HG03159 (cell line): ENCODE data around the gene CENPV.
"Not testable (repeated sequence)": the region's sequence is repeated elsewhere in the genome, so short reads cannot be mapped to it uniquely, and the experiment has no call there.

Source experiments
- ATAC-seq: cut with Tn5 transposase; IDR thresholded peaks from one replicate; pipeline ENCODE4 v1.9.1; 2021; ENCODE audit warnings: mild to moderate bottlenecking, moderate library complexity; ENCODE audit not compliant: unreplicated experiment

The CENPV gene

GRCh38 chr17:16314859-16315258 lies 38.4 kb downstream of the CENPV start:
- no peak for ATAC-seq

DNA sequence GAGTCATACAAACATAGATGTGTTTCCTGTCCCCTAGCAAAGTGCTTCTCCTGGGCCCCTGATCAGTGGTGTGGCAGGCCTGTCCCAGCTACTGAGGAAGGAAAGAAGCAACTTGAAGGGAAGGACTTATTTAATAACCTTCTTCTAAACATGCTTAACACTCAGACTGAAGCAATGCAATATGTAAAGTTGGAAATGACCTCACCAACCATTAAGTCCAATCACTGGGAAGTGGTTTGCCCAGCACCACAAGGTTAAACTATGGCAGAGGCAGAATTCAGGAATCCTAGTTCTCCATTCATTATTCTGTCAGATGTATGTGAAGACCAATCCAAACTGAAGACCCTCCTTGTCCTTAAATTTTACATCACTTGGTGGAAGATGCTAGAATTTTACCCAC lies 39.1 kb downstream of the CENPV start:
- no peak for ATAC-seq

DNA sequence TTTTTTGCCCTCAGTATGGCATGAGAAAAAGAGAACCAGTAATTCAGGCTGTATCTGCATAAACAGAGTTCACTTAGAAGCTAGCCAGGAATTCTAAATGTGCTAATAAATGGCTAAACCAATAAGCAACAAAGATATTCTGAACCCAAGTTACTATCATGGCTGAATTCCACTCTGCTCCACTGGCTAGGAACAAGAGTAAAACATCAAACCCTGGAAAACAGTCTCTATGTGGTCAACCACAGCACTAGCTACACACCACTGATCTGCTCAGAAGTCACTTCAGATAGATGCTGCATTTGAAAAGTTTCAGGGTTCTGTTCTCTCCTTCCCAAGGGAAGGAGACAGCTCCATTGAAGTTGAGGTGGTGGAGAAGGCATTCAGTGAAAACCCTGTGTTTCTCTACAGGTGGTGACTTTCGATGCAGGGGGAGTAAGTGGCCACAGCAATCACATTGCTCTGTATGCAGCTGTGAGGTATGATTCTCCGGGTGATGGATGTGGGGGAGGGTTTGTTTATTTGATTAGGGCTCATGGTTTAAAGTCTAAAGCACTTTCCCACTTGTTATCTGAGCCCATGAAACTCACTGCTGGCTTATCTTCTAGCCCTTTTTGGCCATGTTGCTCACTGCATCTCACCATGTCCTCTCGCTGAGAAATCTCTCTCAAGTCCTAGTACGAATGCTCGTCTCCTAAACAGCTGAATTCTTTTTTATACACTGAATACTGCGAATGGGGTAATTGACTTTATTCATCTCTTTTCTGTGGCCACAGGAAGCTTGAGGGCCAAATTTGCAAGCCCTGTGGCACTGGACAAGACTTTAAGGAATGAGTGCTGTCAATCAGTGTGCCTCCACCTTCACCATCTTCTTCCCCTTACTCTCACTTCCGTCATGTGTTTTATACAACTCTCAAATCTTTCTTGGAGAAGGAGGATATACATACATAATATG lies 39.9 kb downstream of the CENPV start:
- ATAC-seq: no peak

- ATAC-seq: not testable (repeated sequence)
These were observed 41.2 kb downstream of the CENPV start for GRCh38 chr17:16312061-16312460.

DNA sequence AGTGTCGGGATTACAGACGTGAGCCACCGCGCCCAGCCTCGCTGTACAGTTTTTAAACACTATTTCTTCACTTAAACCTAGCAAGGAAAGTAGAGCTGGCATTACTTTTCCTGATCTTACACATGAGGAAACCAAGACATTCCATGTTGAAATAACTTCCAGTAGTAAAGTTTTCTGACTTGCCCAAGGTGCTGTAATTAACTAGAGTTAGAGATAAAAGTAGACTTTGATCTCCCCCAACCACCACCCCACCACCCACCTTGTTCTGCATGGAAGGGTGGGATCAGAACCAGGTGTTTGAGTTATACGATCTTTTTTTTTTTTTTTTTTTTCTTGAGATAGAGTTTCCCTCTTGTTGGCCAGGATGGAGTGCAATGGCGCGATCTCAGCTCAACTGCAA lies 47.1 kb downstream of the CENPV start:
- ATAC-seq: no peak

DNA sequence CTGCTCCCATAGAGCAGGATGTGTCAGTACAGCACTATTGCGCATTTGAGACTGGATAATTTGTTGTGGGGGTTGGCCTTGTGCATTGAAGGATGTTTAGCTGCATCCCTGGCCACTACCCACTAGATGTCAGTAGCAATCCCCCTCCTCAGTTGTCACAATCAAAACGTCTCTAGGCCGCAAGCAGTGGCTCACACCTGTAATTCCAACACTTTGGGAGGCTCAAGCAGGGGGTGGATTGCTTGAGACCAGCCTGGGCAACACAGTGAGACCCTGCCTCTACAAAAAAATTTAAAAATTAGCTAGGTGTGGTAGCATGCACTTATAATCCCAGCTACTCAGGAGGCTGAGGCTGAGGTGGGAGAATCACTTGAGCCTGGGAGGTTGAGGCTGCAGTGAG lies 48.4 kb downstream of the CENPV start:
- no peak for ATAC-seq

DNA sequence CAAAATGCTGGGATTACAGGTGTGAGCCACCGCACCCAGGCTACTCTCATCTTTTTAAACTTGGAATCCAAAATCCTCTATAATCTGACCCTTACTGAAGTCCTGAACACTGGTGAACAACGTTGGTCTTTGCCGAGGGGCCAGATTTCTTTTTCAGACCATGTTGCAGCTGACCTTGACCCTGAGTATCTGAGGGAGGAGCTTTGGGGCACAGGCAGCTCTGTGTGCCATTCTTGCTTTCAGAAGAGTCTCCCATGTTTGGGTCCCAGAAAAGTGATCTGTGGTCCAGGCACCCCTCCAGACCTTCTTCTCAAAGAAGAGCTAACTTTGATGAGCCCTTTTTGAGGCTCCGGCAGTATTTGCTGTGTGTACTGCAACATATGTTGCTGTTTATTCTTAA lies 50.4 kb downstream of the CENPV start:
- no peak for ATAC-seq

- no peak for ATAC-seq
These were observed 51.1 kb downstream of the CENPV start for GRCh38 chr17:16301963-16302855.

GRCh38 chr17:16300554-16300953 lies 52.7 kb downstream of the CENPV start:
- no peak for ATAC-seq

DNA sequence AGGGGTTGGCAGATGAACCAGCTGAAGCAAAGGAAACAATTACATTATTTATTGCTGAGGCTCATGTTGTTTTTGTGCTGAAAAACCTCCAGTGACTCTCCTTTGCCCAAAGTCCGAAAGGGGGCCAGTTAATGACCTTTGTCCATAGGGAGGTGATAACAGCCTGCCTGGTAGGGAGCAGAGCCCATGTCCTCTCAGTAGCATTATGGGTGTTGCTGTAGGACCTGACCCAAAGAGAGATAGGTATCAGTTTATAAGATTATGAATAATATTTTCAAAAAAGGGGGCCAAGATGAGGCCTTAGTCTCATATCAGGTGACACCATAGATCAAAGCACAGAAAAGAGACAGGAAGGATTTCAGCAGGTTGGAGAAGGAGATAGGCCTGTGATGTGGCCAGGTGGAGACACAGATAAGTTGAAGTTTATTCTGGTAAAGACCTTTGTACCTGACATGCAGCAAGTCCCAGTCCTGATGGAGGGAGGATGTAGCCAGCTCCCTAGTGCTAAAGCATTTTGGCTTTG lies 55.1 kb downstream of the CENPV start:
- no peak for ATAC-seq

DNA sequence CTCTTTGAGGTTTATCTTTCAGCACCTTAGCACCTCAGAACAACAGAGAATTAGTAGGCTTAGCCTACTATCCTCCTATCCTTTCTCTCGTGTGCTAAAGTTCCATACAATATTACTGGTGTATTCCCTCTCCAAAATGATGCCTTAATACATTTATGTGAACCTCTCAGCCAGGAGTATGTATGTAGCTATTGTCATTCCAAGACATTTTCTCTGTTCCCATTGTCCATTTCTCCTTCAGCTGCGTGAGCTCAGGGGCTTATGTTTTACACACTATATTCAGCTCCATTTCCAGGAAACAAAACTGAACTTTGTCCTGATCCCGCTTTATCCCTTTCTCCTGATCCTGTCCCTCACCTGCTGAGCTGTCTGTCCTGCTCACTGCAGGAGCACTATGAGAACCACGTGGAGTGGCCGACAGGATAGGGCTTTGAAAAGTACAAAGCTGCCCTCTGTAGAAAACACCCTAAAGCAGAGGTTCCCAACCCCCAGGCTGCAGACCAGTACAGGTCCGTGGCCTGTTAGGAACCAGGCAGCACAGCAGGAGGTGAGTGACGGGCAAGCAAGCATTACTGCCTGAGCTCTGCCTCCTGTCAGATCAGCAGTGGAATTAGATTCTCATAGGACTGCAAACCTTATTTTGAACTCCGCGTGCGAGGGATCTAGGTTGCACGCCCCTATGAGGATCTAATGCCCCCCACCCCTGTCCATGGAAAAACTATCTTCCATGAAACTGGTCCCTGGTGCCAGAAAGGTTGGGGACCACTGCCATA lies 55.7 kb downstream of the CENPV start:
- no peak for ATAC-seq

DNA sequence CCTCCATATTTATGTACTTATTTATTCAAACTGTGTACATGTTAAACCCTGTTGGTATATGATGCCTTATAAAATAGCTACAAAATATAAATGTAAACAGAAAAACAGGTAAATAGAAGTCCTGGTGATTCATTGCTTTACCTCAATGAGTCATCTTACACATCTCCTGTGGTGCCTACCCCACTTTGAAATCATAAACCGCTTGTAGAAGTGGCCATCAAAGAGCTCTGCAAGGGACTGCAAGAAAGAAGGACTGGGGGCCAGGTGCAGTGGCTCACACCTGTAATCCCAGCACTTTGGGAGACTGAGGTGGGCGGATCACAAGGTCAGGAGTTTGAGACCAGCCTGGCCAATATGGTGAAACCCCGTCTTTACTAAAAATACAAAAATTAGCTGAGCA lies 57.2 kb downstream of the CENPV start:
- not testable (repeated sequence) for ATAC-seq

GRCh38 chr17:16294560-16294959 lies 58.7 kb downstream of the CENPV start:
- ATAC-seq: no peak

DNA sequence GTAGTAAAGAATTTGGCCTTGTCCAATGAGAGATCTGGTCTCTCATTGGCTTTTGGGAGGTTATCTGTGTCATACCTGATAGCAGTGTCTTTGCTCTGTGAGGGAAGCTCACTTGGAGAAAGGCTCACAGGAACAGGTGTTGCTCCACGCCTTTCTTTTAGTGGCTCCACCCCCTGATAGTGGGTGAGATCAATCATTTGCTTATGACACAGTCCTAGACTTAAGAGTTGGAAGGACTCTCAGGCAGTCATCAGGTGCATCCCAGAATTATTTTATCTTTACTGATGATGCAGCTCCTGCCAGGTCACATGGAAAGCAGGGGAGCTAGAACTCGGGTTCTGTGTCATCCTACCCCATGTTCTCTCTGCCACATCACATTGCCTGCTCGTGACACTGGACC lies 59.3 kb downstream of the CENPV start:
- ATAC-seq: no peak
